IMR-90 (cell line): Measurements from ENCODE around the gene C12orf75. TPM values are rescaled to one million over a fixed set of nuclear protein-coding genes. Genes with fewer than 3 reads are reported as not detected.

ENCODE experiments used
- ATAC-seq: fragments of 200-7000 bp; cut with Tn5 transposase; 2 replicates; pipeline ENCODE4 v1.9.1; 2020; ENCODE audit warnings: low read depth, mild to moderate bottlenecking, moderate library complexity
- BruUV-seq: library from RNA; stranded (reverse); fragments of 400-500 nt; replicated peaks from 2 replicates; lab custom pipeline; 2021; lab: Mats Ljungman, UMichigan
- CTCF ChIA-PET: fragments of 300-600 bp; formaldehyde crosslinking; extraction: SDS; loops from one replicate; lab custom pipeline; 2021; ENCODE audit warnings: antibody characterized with exemption; lab: Yijun Ruan, JAX
- POLR2A ChIA-PET: fragments of 300-600 bp; sonication (Branson Sonifier 250); formaldehyde crosslinking; loops from one replicate; lab custom pipeline; 2022; ENCODE audit warnings: antibody characterized with exemption; ENCODE audit not compliant: unreplicated experiment; lab: Charles Lee
- DNase-seq: peaks from one replicate; pipeline ENCODE4 v3.0.0; 2013
- H2AFZ ChIP-seq: replicated peaks from 2 replicates; pipeline ENCODE3; 2013; ENCODE audit warnings: low read length, mild to moderate bottlenecking; ENCODE audit not compliant: poor library complexity
- H2AK5ac ChIP-seq: 2 replicates; pipeline ENCODE4 v1.6.1; 2013; ENCODE audit warnings: low read depth, low read length, inconsistent platforms
- H2AK9ac ChIP-seq: replicated peaks from 2 replicates; pipeline ENCODE3; 2013; ENCODE audit warnings: mild to moderate bottlenecking, low read depth, low read length, moderate library complexity; ENCODE audit not compliant: poor library complexity
- H2BK120ac ChIP-seq: 2 replicates; pipeline ENCODE4 v1.6.1; 2013; ENCODE audit warnings: low read depth, low read length, inconsistent platforms
- H2BK15ac ChIP-seq: 3 replicates; pipeline ENCODE4 v1.6.1; 2013; ENCODE audit warnings: low read depth, low read length, inconsistent platforms
- H2BK20ac ChIP-seq: 2 replicates; pipeline ENCODE4 v1.6.1; 2013; ENCODE audit warnings: low read depth, mild to moderate bottlenecking, inconsistent platforms, low read length, moderate library complexity
- H2BK5ac ChIP-seq: 2 replicates; pipeline ENCODE4 v1.6.1; 2013; ENCODE audit warnings: mild to moderate bottlenecking, low read depth, low read length, inconsistent platforms; ENCODE audit not compliant: poor library complexity, severe bottlenecking
- H3K14ac ChIP-seq: replicated peaks from 2 replicates; pipeline ENCODE4 v1.6.1; 2013; ENCODE audit warnings: low read depth, low read length, inconsistent platforms
- H3K18ac ChIP-seq: 2 replicates; pipeline ENCODE4 v1.6.1; 2013; ENCODE audit warnings: low read depth, low read length, control low read depth
- H3K23ac ChIP-seq: 2 replicates; pipeline ENCODE4 v1.6.1; 2013; ENCODE audit warnings: low read depth, low read length, inconsistent platforms
- H3K27ac ChIP-seq: 2 replicates; pipeline ENCODE4 v1.5.1; 2013; ENCODE audit warnings: mild to moderate bottlenecking, control low read depth, low read length; ENCODE audit not compliant: insufficient read depth
- H3K27me3 ChIP-seq: 2 replicates; pipeline ENCODE4 v1.6.1; 2013; ENCODE audit warnings: low read length; ENCODE audit not compliant: control insufficient read depth, insufficient read depth
- H3K36me3 ChIP-seq: 2 replicates; pipeline ENCODE4 v1.6.1; 2013; ENCODE audit warnings: low read length, mixed read lengths; ENCODE audit not compliant: control insufficient read depth, insufficient read depth
- H3K4ac ChIP-seq: 2 replicates; pipeline ENCODE4 v1.6.1; 2013; ENCODE audit warnings: low read depth, low read length, inconsistent platforms
- H3K4me1 ChIP-seq: 2 replicates; pipeline ENCODE4 v1.6.1; 2013; ENCODE audit warnings: low read length, mixed read lengths; ENCODE audit not compliant: control insufficient read depth, insufficient read depth
- H3K4me2 ChIP-seq: 2 replicates; pipeline ENCODE4 v1.6.1; 2013; ENCODE audit warnings: low read depth, mild to moderate bottlenecking, control low read depth, low read length, moderate library complexity
- H3K4me3 ChIP-seq: 2 replicates; pipeline ENCODE4 v1.5.1; 2013; ENCODE audit warnings: low read depth, mild to moderate bottlenecking, control low read depth, low read length, moderate library complexity; ENCODE audit not compliant: insufficient read depth
- H3K56ac ChIP-seq: 2 replicates; pipeline ENCODE4 v1.6.1; 2013; ENCODE audit warnings: low read length, inconsistent platforms; ENCODE audit not compliant: insufficient read depth; ENCODE audit errors: extremely low read depth
- H3K79me1 ChIP-seq, 2 experiments: 2 replicates each; pipeline ENCODE4 v1.6.1; 2013; ENCODE audit warnings: low read length in 2 of 2, inconsistent platforms in 1 of 2, low read depth in 1 of 2
- H3K9ac ChIP-seq: 2 replicates; pipeline ENCODE4 v1.6.1; 2013; ENCODE audit warnings: low read depth, low read length, control low read depth
- H3K9me1 ChIP-seq: 2 replicates; pipeline ENCODE4 v1.6.1; 2013; ENCODE audit warnings: low read length, inconsistent platforms; ENCODE audit not compliant: insufficient read depth
- H3K9me3 ChIP-seq: 2 replicates; pipeline ENCODE4 v1.6.1; 2013; ENCODE audit warnings: low read length; ENCODE audit not compliant: control insufficient read depth, insufficient read depth
- H4K20me1 ChIP-seq: 2 replicates; pipeline ENCODE4 v1.6.1; 2013; ENCODE audit warnings: low read length, inconsistent platforms; ENCODE audit not compliant: insufficient read depth
- H4K5ac ChIP-seq: 2 replicates; pipeline ENCODE4 v1.6.1; 2013; ENCODE audit warnings: mild to moderate bottlenecking, low read depth, low read length, control low read depth
- H4K8ac ChIP-seq, 2 experiments: 2 replicates each; pipeline ENCODE4 v1.6.1; 2013; ENCODE audit warnings: low read depth in 2 of 2, low read length in 2 of 2, control low read depth in 1 of 2, inconsistent platforms in 1 of 2
- H4K91ac ChIP-seq: 2 replicates; pipeline ENCODE4 v1.6.1; 2013; ENCODE audit warnings: low read depth, low read length, inconsistent platforms; ENCODE audit not compliant: insufficient read depth
- BHLHE40 ChIP-seq: fragments of 150-350 bp; IDR thresholded peaks from 2 replicates; pipeline ENCODE4 v1.6.1; 2016; ENCODE audit warnings: mild to moderate bottlenecking, low read depth, low read length
- CEBPB ChIP-seq: IDR thresholded peaks from 2 replicates; pipeline ENCODE4 v1.6.1; 2012; ENCODE audit warnings: low read depth, low read length, improper control_type of control experiment
- CHD1 ChIP-seq: IDR thresholded peaks from 2 replicates; pipeline ENCODE4 v1.6.1; 2012; ENCODE audit warnings: low read depth, low read length, improper control_type of control experiment
- CTCF ChIP-seq: conservative IDR thresholded peaks from 2 replicates; pipeline ENCODE4 v1.5.1; 2012; ENCODE audit warnings: mild to moderate bottlenecking, low read depth, low read length, improper control_type of control experiment
- MAFK ChIP-seq: IDR thresholded peaks from 2 replicates; pipeline ENCODE4 v1.6.1; 2012; ENCODE audit warnings: low read depth, low read length, improper control_type of control experiment
- MAZ ChIP-seq: IDR thresholded peaks from 2 replicates; pipeline ENCODE4 v1.6.1; 2012; ENCODE audit warnings: low read depth, mild to moderate bottlenecking, low read length, improper control_type of control experiment, moderate library complexity, borderline replicate concordance
- RFX5 ChIP-seq: IDR thresholded peaks from 2 replicates; pipeline ENCODE4 v1.8.0; 2012; ENCODE audit warnings: low read depth, mild to moderate bottlenecking, low read length, moderate library complexity
- dilution Hi-C: fragments of 300-500 bp; cut with HindIII; formaldehyde crosslinking; loops from one replicate; pipeline ENCODE4 v1.14.3; 2018; ENCODE audit warnings: low sequenced_read_pairs; ENCODE audit not compliant: unreplicated experiment
- in situ Hi-C: fragments of 300-500 bp; cut with MboI; formaldehyde crosslinking; loops from 3 replicates; pipeline ENCODE4 v1.14.3; 2019; ENCODE audit warnings: low sequenced_read_pairs, inconsistent platforms, mixed read lengths
- intact Hi-C: fragments of 100-400 bp; cut with micrococcal nuclease; formaldehyde crosslinking; loops from 2 replicates; pipeline ENCODE4 v1.10.0; 2022
- polyA plus RNA-seq, 3 experiments: library from polyadenylated mRNA; depleted of rRNA; stranded (reverse); fragments of >200 nt; gene quantifications; 2 replicates each; pipeline ENCODE4 v1.2.3, GENCODE V29; 2012; ENCODE audit warnings: low replicate concordance in 1 of 3
- total RNA-seq: library from RNA; depleted of rRNA; stranded (reverse); fragments of >200 nt; gene quantifications from 2 replicates; pipeline ENCODE4 v1.2.3, GENCODE V29; 2012

Gene C12orf75
- total and polyA plus RNA-seq, 2 of the 4 experiments (the other 2 are of a cell fraction): 145 to 278 TPM

- no peak overlapping the region for H4K5ac ChIP-seq
- H3K79me1 ChIP-seq: no peaks in the 10 kb centered on the region
These were observed 37.3 kb upstream of the C12orf75 start for GRCh38 chr12:105293187-105293586.

More at GRCh38 chr12:105293187-105293586, 37.3 kb upstream of the C12orf75 start:
- intact Hi-C loops (no loop called here), dilution Hi-C loops (no loop called here), in situ Hi-C loops (no loop called here)
- CTCF ChIA-PET: no interaction called here
- no peak overlapping the region for H4K8ac ChIP-seq
- H3K9me3 ChIP-seq: peaks cover 3% of the 10 kb centered on the region
- no peak overlapping the region for H3K14ac ChIP-seq
- DNase-seq: no peak
- H2BK120ac ChIP-seq: no peak overlapping the region
- ATAC-seq: no peak
- no peak overlapping the region for H4K91ac ChIP-seq
- no peak overlapping the region for H2BK5ac ChIP-seq
- no peak overlapping the region for H3K4me2 ChIP-seq
- no peaks in the 10 kb centered on the region for H3K36me3 ChIP-seq
- no TSS peak for BruUV-seq
- H2AK5ac ChIP-seq: no peak overlapping the region
- H3K9me1 ChIP-seq: no peaks in the 10 kb centered on the region
- no peak overlapping the region for H3K9ac ChIP-seq
- H3K56ac ChIP-seq: no peak overlapping the region
- POLR2A ChIA-PET: no interaction called here
- no peak overlapping the region for H3K23ac ChIP-seq
- no peak overlapping the region for H3K18ac ChIP-seq
- no peaks in the 10 kb centered on the region for H3K27me3 ChIP-seq
- no peak overlapping the region for H3K4ac ChIP-seq
- H3K4me3 ChIP-seq: no peak overlapping the region
- H2BK20ac ChIP-seq: no peak overlapping the region
- no peak overlapping the region for H2AFZ ChIP-seq
- H3K27ac ChIP-seq: no peak overlapping the region
- no peaks in the 10 kb centered on the region for H4K20me1 ChIP-seq
- H3K4me1 ChIP-seq: no peaks in the 10 kb centered on the region; the same call in 1 of the 2 replicates
- TF ChIP-seq RFX5 (peak; percentile 9; the same call in 1 of the 2 replicates), CEBPB (peak; percentile 81), CHD1 (no peak), CTCF (no peak), BHLHE40 (no peak), MAZ (no peak), MAFK (no peak)
- no peak overlapping the region for H2AK9ac ChIP-seq
- no peak overlapping the region for H2BK15ac ChIP-seq
